Muscle layer of duodenum (tissue), 2 donors: ENCODE measurements around the gene SNTA1.

Source experiments
- H3K27ac ChIP-seq: one replicate; pipeline ENCODE4 v1.7.0; 2013; ENCODE audit warnings: mild to moderate bottlenecking, low read length
- H3K27me3 ChIP-seq: one replicate; pipeline ENCODE4 v1.7.0; 2013; ENCODE audit warnings: low read depth, mild to moderate bottlenecking, control low read depth, low read length
- H3K36me3 ChIP-seq, 2 donors: one replicate each; pipeline ENCODE4 v1.7.0; 2013; ENCODE audit warnings: low read length in 2 of 2, control low read depth in 1 of 2, mild to moderate bottlenecking in 1 of 2; ENCODE audit not compliant: insufficient read depth in 2 of 2, control insufficient read depth in 1 of 2
- H3K4me1 ChIP-seq, 2 donors: one replicate each; pipeline ENCODE4 v1.7.0; 2013; ENCODE audit warnings: low read length in 2 of 2, mild to moderate bottlenecking in 2 of 2, control low read depth in 1 of 2, moderate library complexity in 1 of 2; ENCODE audit not compliant: insufficient read depth in 2 of 2, control insufficient read depth in 1 of 2
- H3K4me3 ChIP-seq, 2 donors: one replicate each; pipeline ENCODE4 v1.7.0; 2013; ENCODE audit warnings: low read length in 2 of 2, low read depth in 1 of 2, mild to moderate bottlenecking in 1 of 2
- H3K9me3 ChIP-seq, 2 donors: one replicate each; pipeline ENCODE4 v1.7.0; 2013; ENCODE audit warnings: low read length in 2 of 2, control low read depth in 1 of 2, mild to moderate bottlenecking in 1 of 2; ENCODE audit not compliant: control insufficient read depth in 1 of 2
- donor health status: healthy.

Gene SNTA1

DNA sequence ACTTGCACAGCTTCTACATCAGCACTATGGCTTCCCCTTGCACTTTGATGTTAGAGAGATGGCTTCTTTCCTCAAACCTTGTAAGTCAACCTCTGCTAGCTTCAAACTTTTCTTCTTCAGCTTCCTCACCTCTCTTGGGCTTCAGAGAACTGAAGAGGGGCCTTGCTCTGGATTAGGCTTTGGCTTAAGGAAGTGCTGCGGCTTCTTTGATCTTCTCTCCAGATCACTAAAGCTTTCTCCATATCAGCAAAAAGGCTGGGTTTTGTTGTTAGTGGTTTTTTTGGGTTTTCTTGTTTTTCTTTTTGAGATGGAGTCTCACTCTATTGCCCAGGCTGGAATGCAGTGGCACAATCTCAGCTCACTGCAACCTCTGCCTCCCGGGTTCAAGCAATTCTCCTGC, 66.2 kb downstream of the SNTA1 start:
- H3K27ac ChIP-seq, result no peak overlapping the region
- H3K9me3 ChIP-seq, result no peaks in the 10 kb centered on the region
- H3K36me3 ChIP-seq, result peaks cover 33 to 59% of the 10 kb centered on the region in 2 donors
- no peaks in the 10 kb centered on the region for H3K27me3 ChIP-seq
- no peak overlapping the region for H3K4me3 ChIP-seq
- H3K4me1 ChIP-seq, result no peaks in the 10 kb centered on the region

DNA sequence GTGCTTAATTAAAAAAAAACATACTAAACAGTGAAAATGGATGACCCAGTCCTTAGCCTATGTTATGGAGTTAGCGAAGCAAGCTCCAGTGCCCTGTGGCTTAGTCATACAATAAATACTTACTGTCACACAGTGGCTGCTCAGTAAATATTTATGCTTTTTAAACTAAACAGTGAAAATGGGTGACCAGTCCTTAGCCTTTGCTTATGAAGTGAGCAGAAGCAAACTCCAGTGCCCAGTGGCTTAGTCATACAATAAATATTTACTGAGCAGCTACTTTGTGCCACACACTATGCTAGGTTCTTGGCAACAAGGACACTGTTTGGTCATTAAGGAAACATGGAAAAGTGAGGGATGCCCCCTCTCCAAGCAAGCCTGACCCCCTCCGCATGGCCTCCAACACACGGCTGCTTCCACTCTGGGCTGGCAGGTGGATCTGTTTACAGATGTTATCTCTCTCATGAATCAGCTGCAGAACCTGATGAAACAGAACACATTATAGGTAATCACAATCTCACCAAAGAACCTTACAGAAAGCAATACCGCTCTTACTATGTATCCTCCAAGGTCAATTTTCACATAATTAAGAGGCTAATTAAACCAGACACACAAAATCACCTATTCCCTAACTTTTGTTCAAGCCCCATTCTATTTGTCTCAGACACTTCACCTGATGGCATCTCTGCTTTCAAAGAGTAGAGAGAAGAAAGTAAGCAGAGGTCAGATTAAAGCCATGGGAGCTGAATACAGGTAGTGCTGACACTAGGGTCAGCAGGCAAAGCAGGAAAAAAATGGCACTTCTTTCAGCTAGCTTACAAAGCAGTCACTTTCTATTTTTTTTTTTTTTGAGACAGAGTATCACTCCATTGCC, 69.6 kb downstream of the SNTA1 start:
- no peaks in the 10 kb centered on the region for H3K4me1 ChIP-seq
- no peak overlapping the region for H3K27ac ChIP-seq
- H3K36me3 ChIP-seq, result peaks cover 31 to 64% of the 10 kb centered on the region in 2 donors
- H3K27me3 ChIP-seq, result no peaks in the 10 kb centered on the region
- no peaks in the 10 kb centered on the region for H3K9me3 ChIP-seq
- H3K4me3 ChIP-seq, result no peak overlapping the region

DNA sequence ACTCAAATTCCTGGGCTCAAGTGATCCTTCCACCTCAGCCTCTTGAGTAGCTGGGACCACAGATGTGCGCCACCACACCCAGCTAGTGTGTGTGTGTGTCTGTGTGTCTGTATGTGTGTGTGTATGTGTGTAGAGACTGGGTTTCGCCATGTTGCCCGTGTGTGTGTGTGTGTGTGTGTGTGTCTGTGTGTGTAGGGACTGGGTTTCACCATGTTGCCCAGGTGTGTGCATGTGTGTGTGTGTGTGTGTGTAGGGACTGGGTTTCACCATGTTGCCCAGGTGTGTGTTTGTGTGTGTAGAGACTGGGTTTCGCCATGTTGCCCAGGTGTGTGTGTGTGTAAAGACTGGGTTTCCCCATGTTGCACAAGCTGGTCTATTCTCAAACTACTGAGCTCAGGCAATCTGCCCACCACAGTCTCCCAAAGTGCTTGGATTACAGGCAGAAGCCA, 70.5 kb downstream of the SNTA1 start:
- no peaks in the 10 kb centered on the region for H3K4me1 ChIP-seq
- no peaks in the 10 kb centered on the region for H3K27me3 ChIP-seq
- H3K9me3 ChIP-seq, result no peaks in the 10 kb centered on the region
- H3K36me3 ChIP-seq, result peaks cover 23 to 57% of the 10 kb centered on the region in 2 donors
- no peak overlapping the region for H3K27ac ChIP-seq
- H3K4me3 ChIP-seq, result no peak overlapping the region

DNA sequence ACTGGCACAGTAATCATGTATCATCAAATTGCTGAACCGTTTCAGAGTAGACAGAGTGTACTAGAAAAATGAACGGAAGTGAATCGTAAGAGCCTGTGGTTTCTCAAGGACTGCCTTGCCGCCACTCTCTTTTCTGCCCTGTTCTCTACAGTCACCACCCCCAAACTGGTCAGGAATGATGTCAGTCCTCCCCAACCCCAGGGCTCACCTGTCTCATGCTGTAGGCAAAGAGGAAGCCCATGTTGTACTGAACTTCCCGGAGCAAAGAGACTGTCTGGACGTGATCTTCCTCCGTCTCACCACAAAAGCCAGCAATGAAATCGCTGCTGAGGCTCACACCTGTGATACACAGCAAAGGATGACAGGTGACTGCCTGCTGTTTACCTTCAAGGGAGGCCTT, 73.3 kb downstream of the SNTA1 start:
- H3K27me3 ChIP-seq, result no peaks in the 10 kb centered on the region
- H3K36me3 ChIP-seq, result peaks cover 41 to 72% of the 10 kb centered on the region in 2 donors
- H3K27ac ChIP-seq, result no peak overlapping the region
- H3K4me3 ChIP-seq, result no peak overlapping the region
- no peaks in the 10 kb centered on the region for H3K4me1 ChIP-seq
- no peaks in the 10 kb centered on the region for H3K9me3 ChIP-seq

DNA sequence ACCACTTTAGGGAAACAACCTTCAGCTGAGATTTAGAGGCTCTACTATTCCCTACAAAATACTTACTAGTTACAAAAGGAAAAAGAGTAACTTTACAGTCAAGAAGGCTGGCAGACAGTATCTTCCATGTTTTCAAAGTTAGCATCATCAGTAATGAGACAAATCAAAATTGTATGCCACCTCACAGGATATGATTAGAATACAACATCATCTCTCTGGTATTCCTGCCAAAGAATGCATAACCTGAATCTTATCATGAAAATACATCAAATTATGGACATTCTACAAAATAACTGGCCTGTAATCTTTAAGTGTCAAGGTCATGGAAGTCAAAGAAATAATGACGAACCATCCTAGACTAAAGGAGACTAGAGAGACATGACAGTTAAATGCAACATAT, 80.7 kb downstream of the SNTA1 start:
- no peak overlapping the region for H3K27ac ChIP-seq
- H3K27me3 ChIP-seq, result no peaks in the 10 kb centered on the region
- no peak overlapping the region for H3K4me3 ChIP-seq
- H3K9me3 ChIP-seq, result no peaks in the 10 kb centered on the region
- peaks cover 53 to 70% of the 10 kb centered on the region in 2 donors for H3K36me3 ChIP-seq
- no peaks in the 10 kb centered on the region for H3K4me1 ChIP-seq

DNA sequence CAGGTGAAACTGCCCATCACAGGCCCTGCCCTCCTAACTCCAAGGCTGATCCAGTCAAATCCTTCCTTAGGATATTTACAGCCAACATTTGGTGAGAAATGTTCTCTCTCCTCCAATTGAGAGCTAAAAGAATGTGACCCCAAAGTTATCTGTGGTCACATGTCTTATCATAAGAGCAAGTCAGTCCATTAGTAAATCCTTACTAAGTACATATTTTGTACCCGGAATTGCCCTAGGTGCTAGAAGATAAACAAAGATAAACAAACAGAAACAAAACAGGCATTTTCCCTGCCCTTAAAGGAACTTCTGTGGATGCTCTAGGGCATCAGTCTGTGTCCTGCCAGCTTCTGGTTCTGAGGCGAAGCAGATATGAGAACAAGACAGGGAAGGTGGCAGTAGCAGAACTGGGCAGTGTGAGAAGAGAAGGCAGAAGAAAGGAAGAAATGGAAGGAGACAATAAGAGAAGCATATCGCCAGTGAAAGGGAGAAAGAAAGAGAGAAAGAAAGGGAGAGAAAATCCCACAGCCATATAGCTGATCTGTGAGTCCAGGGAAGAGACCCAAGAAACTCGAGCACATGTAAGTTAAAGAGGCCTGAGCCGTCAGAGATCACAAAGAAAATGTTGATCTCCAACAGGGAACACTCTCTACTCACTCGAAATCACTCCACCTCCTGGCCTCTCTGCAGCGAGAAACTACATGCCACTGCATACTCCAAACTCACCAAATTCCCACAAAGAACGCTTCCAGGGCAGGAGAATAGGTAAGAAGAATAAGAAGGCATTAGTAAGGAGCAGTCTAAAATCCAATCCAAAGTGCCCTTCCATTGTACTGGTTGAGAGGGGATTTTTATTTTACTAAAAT, 83.9 kb downstream of the SNTA1 start:
- Histone ChIP-seq H3K4me1 (no peaks in the 10 kb centered on the region), H3K4me3 (no peak overlapping the region), H3K27ac (no peak overlapping the region), H3K27me3 (no peaks in the 10 kb centered on the region), H3K36me3 (peaks cover 37 to 59% of the 10 kb centered on the region in 2 donors), H3K9me3 (no peaks in the 10 kb centered on the region)
